Stimulated activated CD8-positive, alpha-beta memory T cell treated with anti-CD3 and anti-CD28 coated beads, Interleukin-15, amount 100 ng/mL, for 24 hours (primary cell): Measurements from ENCODE around the gene ZSCAN4.

Source experiments
- DNase-seq: peaks from one replicate; pipeline ENCODE4 v3.0.0-alpha.2; 2020; ENCODE audit warnings: low read depth

Gene ZSCAN4

DNA sequence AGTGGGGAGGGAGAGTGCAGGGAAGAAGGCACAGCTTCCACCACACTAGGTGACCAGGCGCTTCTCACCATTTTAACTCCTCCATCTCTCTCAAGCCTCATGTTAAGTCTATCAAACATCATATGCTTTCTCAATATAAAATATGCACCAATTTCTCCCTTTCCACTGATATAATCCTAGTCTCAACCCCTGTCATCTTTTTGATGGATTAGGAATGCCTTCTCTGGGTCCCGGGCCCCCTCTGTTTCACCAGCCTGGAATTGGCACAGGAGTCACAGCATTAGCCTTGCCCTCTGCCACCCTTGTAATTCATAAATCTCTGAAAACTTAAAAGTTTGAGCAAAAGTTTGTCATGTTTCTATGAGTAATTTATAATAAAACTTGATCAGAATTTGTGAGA lies at the start of gene ZSCAN4:
ZSCAN4 (plus strand) TSS at position 301 of the 400 bp plus-strand sequence. CDS start 7,211 bp downstream, outside the sequence.
- DNase-seq = no peak

- DNase-seq = no peak
These were observed 47.9 kb upstream of the ZSCAN4 start for GRCh38 chr19:57620673-57621348.

DNA sequence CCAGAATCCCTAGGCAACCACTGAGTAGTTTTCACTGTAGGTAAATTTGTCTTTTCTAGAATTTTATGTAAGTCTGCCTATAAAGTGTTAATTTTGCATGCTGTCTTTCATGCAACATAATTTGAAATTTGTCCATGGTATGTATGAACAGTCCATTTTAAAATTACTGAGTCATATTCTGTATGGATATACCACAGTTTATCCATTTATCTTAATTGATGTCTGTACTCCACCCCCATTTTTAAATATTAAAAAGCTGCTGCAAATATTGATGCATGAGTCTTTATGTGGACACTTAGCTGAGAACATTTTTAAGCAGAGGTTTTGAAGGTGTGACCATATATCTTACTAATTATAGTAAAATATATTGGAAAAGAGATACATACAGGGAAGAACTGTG lies 45.6 kb upstream of the ZSCAN4 start:
- DNase-seq = no peak

DNA sequence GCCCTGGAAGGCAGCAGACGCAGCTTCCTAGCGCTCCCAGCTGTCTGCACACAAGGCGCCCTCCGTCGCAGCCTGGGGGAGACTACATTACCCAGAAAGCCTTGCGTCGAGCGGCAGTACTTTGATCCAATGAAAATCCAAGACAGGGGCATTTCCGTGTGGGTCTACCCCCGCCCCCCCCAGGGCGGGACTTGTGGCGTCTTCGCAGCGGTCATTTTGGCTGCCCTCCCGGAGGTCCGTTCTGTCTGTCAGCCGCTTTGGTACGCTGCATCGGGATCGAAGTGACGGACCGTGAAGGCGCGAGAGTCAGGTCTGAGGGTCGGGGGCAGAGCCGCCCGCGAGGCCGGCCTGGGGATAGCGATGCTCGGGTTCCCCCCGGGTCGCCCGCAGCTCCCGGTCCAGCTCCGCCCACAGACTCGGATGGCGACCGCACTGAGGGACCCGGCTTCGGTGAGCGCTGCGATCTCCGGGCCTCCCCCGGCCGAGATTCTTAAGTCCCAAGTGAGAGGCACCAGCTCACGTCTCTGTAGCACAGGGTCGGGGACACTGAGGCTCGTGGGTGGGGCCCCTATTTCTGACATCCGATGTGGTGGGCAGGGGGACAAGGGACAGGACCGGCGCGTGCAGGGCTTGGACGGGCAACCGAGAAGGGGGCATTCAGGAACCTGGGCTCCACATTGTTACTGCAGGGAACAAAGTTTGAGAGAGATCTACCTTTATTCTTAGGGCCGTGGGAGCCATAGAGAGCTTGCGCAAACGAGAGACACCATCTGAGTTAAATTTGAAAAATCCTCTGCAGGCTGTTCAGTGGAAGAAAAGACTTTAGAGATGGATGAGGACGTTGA lies 35.5 kb upstream of the ZSCAN4 start, which contains the start of gene ZNF211:
ZNF211 (plus strand) TSS at position 182 of the 845 bp plus-strand sequence; CDS start at position 361, 179 bp downstream.
- DNase-seq = peak; percentile 55

- no peak for DNase-seq
These were observed 35.0 kb upstream of the ZSCAN4 start for GRCh38 chr19:57633832-57634131.

DNA sequence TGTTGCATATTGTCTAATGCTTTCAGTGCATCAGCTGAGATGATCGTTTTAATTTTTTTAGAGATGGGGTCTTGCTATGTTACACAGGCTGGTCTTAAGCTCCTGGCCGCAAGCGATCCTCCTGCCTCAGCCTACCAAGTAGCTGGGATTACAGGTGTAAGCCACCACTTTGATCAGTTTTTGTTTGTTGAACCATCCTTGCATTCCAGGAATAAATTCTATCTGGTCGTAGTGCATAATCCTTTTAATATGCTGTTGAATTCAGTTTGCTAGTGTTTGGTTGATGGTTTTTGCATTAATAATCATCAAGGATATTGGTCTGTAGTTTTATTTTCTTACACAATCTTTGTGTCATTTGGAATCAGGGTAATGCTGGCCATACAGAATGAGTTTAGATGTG lies 31.4 kb upstream of the ZSCAN4 start:
- no peak for DNase-seq

- DNase-seq = no peak
These were observed 27.0 kb upstream of the ZSCAN4 start for GRCh38 chr19:57641715-57642234.

GRCh38 chr19:57642396-57643046 lies 26.2 kb upstream of the ZSCAN4 start:
- no peak for DNase-seq

DNA sequence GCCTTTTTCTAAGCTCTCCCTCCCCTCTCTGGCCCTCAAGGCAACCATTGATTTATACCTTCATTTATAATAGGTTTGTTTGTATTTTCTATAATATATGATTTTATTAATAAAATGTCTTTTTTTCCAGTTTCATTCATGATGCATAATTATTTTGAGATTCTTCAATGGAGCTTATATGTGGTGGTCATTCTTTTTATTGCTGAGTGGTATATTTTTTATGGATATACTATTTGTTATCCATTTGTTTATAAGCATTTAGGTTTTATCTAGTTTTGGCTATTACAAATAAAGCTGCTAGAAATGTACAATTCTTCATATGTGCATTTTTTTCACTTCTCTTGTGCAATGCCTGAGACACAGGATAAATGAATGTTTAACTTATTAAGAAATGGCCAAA lies 25.0 kb upstream of the ZSCAN4 start:
- no peak for DNase-seq

- DNase-seq = no peak
These were observed 20.3 kb upstream of the ZSCAN4 start for GRCh38 chr19:57648331-57649003.

- no peak for DNase-seq
These were observed 17.1 kb upstream of the ZSCAN4 start for GRCh38 chr19:57651654-57651996.

GRCh38 chr19:57653689-57654088 lies 15.0 kb upstream of the ZSCAN4 start:
- no peak for DNase-seq

GRCh38 chr19:57655443-57655842 lies 13.3 kb upstream of the ZSCAN4 start:
- no peak for DNase-seq

DNA sequence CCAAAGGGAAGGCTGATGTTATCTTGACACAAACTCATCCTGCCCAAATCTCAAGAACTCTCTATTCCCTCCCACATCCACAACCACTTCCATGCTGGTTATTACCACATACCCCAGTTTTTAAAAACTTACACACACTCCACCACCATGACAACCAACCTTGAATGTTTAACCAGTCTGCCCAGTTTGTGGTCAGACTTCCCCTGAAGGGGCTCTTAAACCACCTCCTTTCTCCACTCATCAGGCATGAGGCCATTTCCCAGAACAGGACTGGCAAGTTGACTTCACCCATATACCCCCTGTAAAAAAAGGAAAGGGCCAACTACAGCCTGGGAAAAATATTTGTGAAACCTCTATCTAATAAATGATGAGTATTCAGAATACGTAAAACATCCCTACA lies 12.4 kb upstream of the ZSCAN4 start:
- no peak for DNase-seq

DNA sequence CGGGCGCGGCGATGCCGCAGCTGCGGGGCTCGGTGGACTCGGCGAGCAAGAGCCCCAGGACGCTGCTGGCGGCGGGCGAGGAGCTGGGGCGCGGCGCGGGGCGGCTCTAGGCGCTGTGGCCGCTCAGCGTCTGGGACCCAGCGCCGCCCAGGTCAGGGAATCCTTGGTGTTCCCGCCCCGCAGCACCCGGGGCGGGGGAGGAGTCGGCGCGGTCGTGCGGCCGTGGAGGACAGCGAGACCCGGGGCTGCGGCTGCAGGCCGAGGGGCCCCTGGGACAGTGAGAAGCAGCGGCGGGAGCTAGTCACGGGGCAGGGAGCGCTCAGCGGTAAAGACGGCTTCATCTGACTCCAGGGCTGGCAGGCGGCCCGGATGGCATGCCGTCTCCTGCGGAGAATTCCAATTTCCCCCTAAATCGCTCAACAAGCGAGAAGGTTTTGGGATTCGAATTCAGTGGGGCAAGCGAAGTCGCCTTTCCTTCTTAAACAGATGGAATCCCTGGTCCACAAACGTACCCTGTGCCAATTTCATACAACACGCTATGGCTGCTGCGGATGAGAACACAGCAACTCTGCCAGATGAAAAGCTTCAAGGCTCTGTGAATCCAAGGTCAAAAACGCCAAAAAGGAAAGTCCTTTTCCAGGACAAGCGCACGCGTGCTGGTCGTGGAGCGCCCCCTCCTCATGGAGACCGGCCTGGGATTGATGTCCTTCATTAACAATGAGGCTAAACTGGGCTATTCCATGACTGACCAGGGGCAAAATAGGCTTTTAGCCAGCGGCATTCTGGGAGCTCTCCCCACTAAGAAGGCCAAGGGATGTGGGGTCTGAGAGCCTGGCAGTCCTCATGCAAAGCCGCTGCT lies 4.2 kb upstream of the ZSCAN4 start:
- no peak for DNase-seq

DNA sequence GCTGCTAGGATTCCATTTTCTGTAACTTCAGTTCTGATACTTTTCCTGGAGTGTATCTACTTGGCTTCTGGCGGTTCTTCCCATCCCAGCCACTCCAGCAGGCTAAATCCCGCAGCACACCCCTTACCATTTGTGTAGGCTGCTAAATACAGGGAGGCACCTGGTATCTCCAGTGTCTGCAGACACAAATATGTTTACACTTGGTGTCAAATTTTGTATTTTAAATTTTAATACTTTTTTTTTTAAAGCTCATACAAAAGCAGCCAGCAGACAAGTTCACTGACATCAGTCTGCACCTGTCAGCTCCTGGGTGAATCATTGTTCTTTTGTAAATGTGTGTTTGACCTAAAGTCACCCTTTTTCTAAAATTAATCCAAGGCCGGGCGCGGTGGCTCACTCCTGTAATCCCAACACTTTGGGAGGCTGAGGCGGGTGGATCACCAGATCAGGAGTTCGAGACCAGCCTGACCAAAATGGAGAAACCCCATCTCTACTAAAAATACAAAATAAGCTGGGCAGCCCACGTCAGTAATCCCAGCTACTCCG lies 3.4 kb upstream of the ZSCAN4 start:
- no peak for DNase-seq

GRCh38 chr19:57667228-57667627 lies 1.5 kb upstream of the ZSCAN4 start:
- no peak for DNase-seq

- DNase-seq = no peak
These were observed 2.6 kb downstream of the ZSCAN4 start for GRCh38 chr19:57671124-57671895.

- DNase-seq = no peak
These were observed 3.7 kb downstream of the ZSCAN4 start for GRCh38 chr19:57672466-57672865.

GRCh38 chr19:57675881-57676280 lies 7.1 kb downstream of the ZSCAN4 start:
- DNase-seq = no peak
